Stomach (tissue), 4 donors: ENCODE data around the gene RACGAP1.

Experiments
- CTCF ChIP-seq, 7 experiments: fragments of 450-650 bp in 4 of 7; fragments of 200-600 bp in 3 of 7; sonication (generic) in 3 of 7; IDR thresholded peaks; one replicate each; pipeline ENCODE4 v1.5.1; 2016 to 2019; ENCODE audit warnings: antibody characterized with exemption in 7 of 7, control low read depth in 2 of 7, mild to moderate bottlenecking in 1 of 7
- POLR2A ChIP-seq, 4 donors: fragments of 450-650 bp; IDR thresholded peaks; one replicate each; pipeline ENCODE4 v1.6.1; 2016; ENCODE audit warnings: antibody characterized with exemption in 4 of 4, control low read depth in 2 of 4, mild to moderate bottlenecking in 1 of 4, moderate library complexity in 1 of 4

GRCh38 chr12:50073206-50073605 is 47.9 kb upstream of the RACGAP1 start:
- TF ChIP-seq CTCF (IDR thresholded peaks at IDR 0.05) (no peak), POLR2A (IDR thresholded peaks at IDR 0.05) (no peak)
